Colonic mucosa (tissue), 4 donors: Measurements from ENCODE around the gene ZNF511. TPM values are rescaled to one million over a fixed set of nuclear protein-coding genes. Genes with fewer than 3 reads are reported as not detected.

Source experiments
- DNase-seq: peaks from one replicate; pipeline ENCODE4 v3.0.0-alpha.2; 2020
- H3K27ac ChIP-seq: fragments of 200-600 bp; one replicate; pipeline ENCODE4 v1.8.0; 2021
- H3K27me3 ChIP-seq: fragments of 200-600 bp; one replicate; pipeline ENCODE4 v1.8.0; 2021
- H3K36me3 ChIP-seq: fragments of 200-600 bp; one replicate; pipeline ENCODE4 v1.8.0; 2021
- H3K4me1 ChIP-seq: fragments of 200-600 bp; one replicate; pipeline ENCODE4 v1.8.0; 2021; ENCODE audit warnings: mild to moderate bottlenecking
- H3K4me3 ChIP-seq: fragments of 200-600 bp; one replicate; pipeline ENCODE4 v1.8.0; 2021
- H3K9ac ChIP-seq, 2 donors: one replicate each; pipeline ENCODE4 v1.7.0; 2013; ENCODE audit warnings: control low read depth in 2 of 2, low read depth in 2 of 2, low read length in 2 of 2
- H3K9me3 ChIP-seq: fragments of 200-600 bp; one replicate; pipeline ENCODE4 v1.8.0; 2021
- intact Hi-C: fragments of 100-400 bp; cut with DNase I; formaldehyde crosslinking; loops from one replicate; pipeline ENCODE4 v1.14.1; 2022
- total RNA-seq, 2 donors: library from RNA; stranded (reverse); fragmentation: NEBNext Ultra II Directional in 1 of 2; extraction: Animal tissue kit (Norgen Biotek cat#: 25700) in 1 of 2; gene quantifications; one replicate each; pipeline ENCODE4 v1.2.1, GENCODE V29; 2021
- TF ChIP-seq, protein P1 (sequence below): fragments of 200-600 bp; IDR thresholded peaks from one replicate; pipeline ENCODE4 v1.8.0; 2022; ENCODE audit warnings: antibody characterized with exemption, mild to moderate bottlenecking
- donor health status: healthy.
- donor health status: DM: no; HTN: no; CAD: no.
- donor health status: DM: no; HTN: no; CAD: no.

ZNF511 gene
- total RNA-seq, 2 donors from 2014 or later, result 53.9 to 78.2 TPM

DNA sequence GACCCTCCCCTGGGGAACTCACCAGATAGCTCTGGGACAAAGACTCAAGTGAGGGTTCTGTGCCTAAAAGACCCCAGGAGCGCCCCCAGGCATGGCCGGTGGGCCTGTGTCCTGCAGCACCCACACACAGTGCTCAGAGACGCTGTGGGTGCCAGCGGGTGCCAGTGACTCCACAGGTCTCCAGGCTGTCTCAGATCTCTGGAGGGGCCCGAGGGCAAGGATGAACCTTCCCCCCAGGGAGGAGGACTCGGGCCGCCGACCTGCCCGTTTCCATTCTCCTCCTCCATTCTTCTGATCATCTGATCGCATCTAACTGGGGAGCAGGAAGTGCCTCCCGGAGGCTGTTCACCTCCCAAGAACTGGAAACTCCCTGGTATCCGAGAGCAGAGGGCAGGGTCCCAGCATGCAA, 33.0 kb upstream of the ZNF511 start:
- intact Hi-C loops, result no loop called here
- H3K4me1 ChIP-seq, result peaks cover 4% of the 10 kb centered on the region
- peak overlapping the region; percentile 31 for H3K4me3 ChIP-seq
- peak overlapping the region; percentile 46 to 63 for H3K9ac ChIP-seq
- TF ChIP-seq, protein P1, sequence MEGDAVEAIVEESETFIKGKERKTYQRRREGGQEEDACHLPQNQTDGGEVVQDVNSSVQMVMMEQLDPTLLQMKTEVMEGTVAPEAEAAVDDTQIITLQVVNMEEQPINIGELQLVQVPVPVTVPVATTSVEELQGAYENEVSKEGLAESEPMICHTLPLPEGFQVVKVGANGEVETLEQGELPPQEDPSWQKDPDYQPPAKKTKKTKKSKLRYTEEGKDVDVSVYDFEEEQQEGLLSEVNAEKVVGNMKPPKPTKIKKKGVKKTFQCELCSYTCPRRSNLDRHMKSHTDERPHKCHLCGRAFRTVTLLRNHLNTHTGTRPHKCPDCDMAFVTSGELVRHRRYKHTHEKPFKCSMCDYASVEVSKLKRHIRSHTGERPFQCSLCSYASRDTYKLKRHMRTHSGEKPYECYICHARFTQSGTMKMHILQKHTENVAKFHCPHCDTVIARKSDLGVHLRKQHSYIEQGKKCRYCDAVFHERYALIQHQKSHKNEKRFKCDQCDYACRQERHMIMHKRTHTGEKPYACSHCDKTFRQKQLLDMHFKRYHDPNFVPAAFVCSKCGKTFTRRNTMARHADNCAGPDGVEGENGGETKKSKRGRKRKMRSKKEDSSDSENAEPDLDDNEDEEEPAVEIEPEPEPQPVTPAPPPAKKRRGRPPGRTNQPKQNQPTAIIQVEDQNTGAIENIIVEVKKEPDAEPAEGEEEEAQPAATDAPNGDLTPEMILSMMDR, result no peak
- H3K27me3 ChIP-seq, result peaks cover 16% of the 10 kb centered on the region
- no peak for DNase-seq
- no peaks in the 10 kb centered on the region for H3K9me3 ChIP-seq
- no peaks in the 10 kb centered on the region for H3K36me3 ChIP-seq
- no peak overlapping the region for H3K27ac ChIP-seq

DNA sequence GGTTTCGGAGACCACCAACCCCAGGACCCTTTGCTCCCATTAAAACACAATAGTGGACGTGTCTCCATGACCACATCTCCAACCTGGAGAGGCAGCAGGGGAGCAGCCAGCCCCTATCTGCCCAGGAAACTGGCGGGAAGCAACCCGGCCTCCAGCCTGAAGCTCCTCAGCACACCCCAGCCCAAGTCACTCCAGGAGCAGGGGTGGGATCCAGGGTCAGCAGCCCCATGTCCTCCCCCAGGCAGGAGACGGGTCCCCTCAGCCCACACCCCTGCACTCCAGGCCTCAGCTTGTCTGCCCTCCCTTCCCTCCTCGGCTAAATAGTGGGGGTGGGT, 32.6 kb upstream of the ZNF511 start:
- TF ChIP-seq, protein P1, result no peak
- peak overlapping the region; percentile 43 to 63 for H3K9ac ChIP-seq
- intact Hi-C loops, result no loop called here
- H3K4me1 ChIP-seq, result peaks cover 4% of the 10 kb centered on the region
- H3K27me3 ChIP-seq, result peaks cover 16% of the 10 kb centered on the region
- no peak for DNase-seq
- H3K9me3 ChIP-seq, result no peaks in the 10 kb centered on the region
- no peaks in the 10 kb centered on the region for H3K36me3 ChIP-seq
- no peak overlapping the region for H3K27ac ChIP-seq
- peak overlapping the region; percentile 31 for H3K4me3 ChIP-seq

DNA sequence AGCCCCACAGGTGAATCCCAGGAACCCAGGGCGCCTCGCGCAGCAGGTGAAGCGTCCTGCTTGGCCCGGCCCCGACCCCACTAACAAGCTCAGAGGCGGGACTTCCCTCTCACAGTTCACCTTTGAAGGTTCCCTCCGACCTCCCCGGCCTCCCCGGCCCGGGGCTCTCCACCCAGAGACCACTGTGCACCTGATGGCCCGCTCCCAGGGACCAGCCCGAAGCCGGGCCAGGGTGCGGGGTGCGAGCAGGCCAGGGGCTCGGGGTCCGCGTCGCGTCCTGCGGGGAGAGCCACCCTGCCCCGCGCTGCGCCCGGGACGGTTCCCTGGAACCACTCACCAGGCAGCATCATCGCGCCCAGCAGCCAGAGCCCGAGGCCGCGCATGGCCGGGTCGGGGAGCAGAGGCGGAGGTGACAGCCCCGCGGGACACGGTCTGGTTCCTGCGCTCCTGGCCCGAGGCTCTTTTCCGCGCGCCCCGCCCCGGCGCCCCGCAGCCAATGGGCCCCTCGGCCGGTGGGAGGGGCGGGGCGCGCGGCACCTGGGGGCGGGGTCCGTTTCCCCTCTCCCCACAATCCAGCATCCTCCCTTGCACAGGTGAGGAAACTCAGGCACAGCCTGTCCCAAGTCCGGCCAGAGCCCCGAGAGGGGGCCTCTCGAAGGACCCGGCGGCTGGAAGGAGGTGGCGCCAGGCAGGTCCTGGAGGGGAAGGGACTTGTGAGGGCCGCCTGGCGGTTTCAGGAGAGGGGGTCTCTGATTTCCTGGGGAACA, 32.1 kb upstream of the ZNF511 start, which contains the start of gene ADAM8:
ADAM8 (minus strand) TSS at position 434 of the 767 bp plus-strand sequence; CDS start at position 383, 51 bp downstream.
- H3K9me3 ChIP-seq, result no peaks in the 10 kb centered on the region
- peaks cover 4% of the 10 kb centered on the region for H3K4me1 ChIP-seq
- no peak within 1 kb of the TSS for H3K27ac ChIP-seq
- H3K36me3 ChIP-seq, result no peaks in the 10 kb centered on the region
- intact Hi-C loops, result no loop called here
- H3K27me3 ChIP-seq, result peaks cover 16% of the 10 kb centered on the region
- TF ChIP-seq, protein P1, result no peak
- peak within 1 kb of the TSS; percentile 43 to 63 for H3K9ac ChIP-seq
- peak within 1 kb of the TSS; percentile 31 for H3K4me3 ChIP-seq
- DNase-seq, result no peak

GRCh38 chr10:133277277-133277992, 31.3 kb upstream of the ZNF511 start:
- Histone ChIP-seq H3K4me3 (no peak overlapping the region), H3K27me3 (peaks cover 16% of the 10 kb centered on the region), H3K27ac (no peak overlapping the region), H3K9ac (peak overlapping the region in 1 of 2 donors; percentile 9), H3K4me1 (peaks cover 4% of the 10 kb centered on the region), H3K9me3 (no peaks in the 10 kb centered on the region), H3K36me3 (no peaks in the 10 kb centered on the region)
- TF ChIP-seq, protein P1, result no peak
- DNase-seq, result no peak
- intact Hi-C loops, result no loop called here

GRCh38 chr10:133277993-133278576, 30.6 kb upstream of the ZNF511 start:
- Histone ChIP-seq H3K4me1 (peaks cover 4% of the 10 kb centered on the region), H3K9ac (peak overlapping the region in 1 of 2 donors; percentile 9), H3K27me3 (peaks cover 16% of the 10 kb centered on the region), H3K4me3 (no peak overlapping the region), H3K27ac (peak overlapping the region; percentile 41), H3K9me3 (no peaks in the 10 kb centered on the region), H3K36me3 (no peaks in the 10 kb centered on the region)
- TF ChIP-seq, protein P1, result no peak
- DNase-seq, result no peak
- intact Hi-C loops, result no loop called here
